ENCODE measurements around the gene SIPA1L3.

- TF ChIP-seq CTCF (IDR thresholded peaks at IDR 0.05) (no peak), POLR2A (IDR thresholded peaks at IDR 0.05) (no peak)
Observed at GRCh38 chr19:38093587-38093986, 186.6 kb downstream of the SIPA1L3 start.
